COLO668 (cell line): ENCODE results near the gene KLHL29.
A peak's percentile ranks its signal among the peaks of the same experiment; 100 is the strongest.

ENCODE experiments used
- DNase-seq: peaks from one replicate; lab custom pipeline; 2025; ENCODE audit not compliant: unreplicated experiment; lab: John Stamatoyannopoulos, UW

KLHL29 gene

GRCh38 chr2:23468474-23469141 is 83.6 kb downstream of the KLHL29 start:
- DNase-seq: no peak

- DNase-seq: no peak
Observed at GRCh38 chr2:23469142-23469540, 84.2 kb downstream of the KLHL29 start.

GRCh38 chr2:23475036-23475435 is 90.1 kb downstream of the KLHL29 start:
- DNase-seq: no peak

GRCh38 chr2:23475473-23475872 is 90.5 kb downstream of the KLHL29 start:
- no peak for DNase-seq

- no peak for DNase-seq
Observed at GRCh38 chr2:23476786-23477185, 91.8 kb downstream of the KLHL29 start.

GRCh38 chr2:23477392-23477791 is 92.4 kb downstream of the KLHL29 start:
- no peak for DNase-seq

GRCh38 chr2:23478087-23478932 is 93.3 kb downstream of the KLHL29 start:
- no peak for DNase-seq

GRCh38 chr2:23478933-23479683 is 94.1 kb downstream of the KLHL29 start:
- DNase-seq: no peak

- DNase-seq: peak; percentile 9
Observed at GRCh38 chr2:23480957-23481797, 96.2 kb downstream of the KLHL29 start.

- DNase-seq: no peak
Observed at GRCh38 chr2:23482188-23482587, 97.2 kb downstream of the KLHL29 start.

- DNase-seq: no peak
Observed at GRCh38 chr2:23482607-23483006, 97.6 kb downstream of the KLHL29 start.

- no peak for DNase-seq
Observed at GRCh38 chr2:23483791-23484190, 98.8 kb downstream of the KLHL29 start.

- no peak for DNase-seq
Observed at GRCh38 chr2:23484275-23484674, 99.3 kb downstream of the KLHL29 start.

- no peak for DNase-seq
Observed at GRCh38 chr2:23484767-23485166, 99.8 kb downstream of the KLHL29 start.

- no peak for DNase-seq
Observed at GRCh38 chr2:23485261-23485660, 100.3 kb downstream of the KLHL29 start.

- DNase-seq: no peak
Observed at GRCh38 chr2:23485841-23486683, 101.1 kb downstream of the KLHL29 start.

GRCh38 chr2:23486684-23487075 is 101.7 kb downstream of the KLHL29 start:
- no peak for DNase-seq

GRCh38 chr2:23487735-23488492 is 102.9 kb downstream of the KLHL29 start:
- DNase-seq: no peak

GRCh38 chr2:23488584-23488983 is 103.6 kb downstream of the KLHL29 start:
- DNase-seq: no peak
